Stimulated activated CD4-positive, alpha-beta T cell treated with anti-CD3 and anti-CD28 coated beads, Interleukin-2, amount 100 ng/mL, for 24 hours (primary cell): ENCODE data around the gene NSMF.
A peak's percentile ranks its signal among the peaks of the same experiment; 100 is the strongest.

Source experiments
- DNase-seq, 2 donors: peaks; one replicate each; pipeline ENCODE4 v3.0.0-alpha.2; 2020

The NSMF gene

DNA sequence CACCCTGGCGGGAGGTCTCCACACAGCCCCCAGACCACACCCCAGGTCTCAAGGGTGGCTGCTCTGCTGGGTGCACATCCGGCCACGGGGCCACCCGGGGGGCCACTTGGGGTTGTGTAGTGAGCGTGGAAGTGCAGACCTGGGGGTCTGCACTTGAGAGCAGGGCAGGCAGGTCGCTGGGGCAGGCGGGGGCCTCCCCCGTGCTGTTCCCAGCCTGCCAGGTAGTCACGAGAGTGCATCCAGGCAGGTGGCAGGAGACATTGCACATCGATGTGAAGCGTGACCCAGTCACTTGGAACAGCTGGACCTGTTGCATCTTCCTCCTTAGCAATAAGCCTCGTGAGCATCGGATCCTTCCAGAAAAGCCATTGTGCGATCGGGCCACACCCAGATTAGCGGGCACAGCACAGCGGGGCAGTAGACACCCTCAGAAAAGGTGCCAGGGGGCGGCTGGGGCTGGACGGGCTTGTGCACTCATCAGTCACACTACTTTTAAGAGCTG, 13.2 kb downstream of the NSMF start:
- no peak for DNase-seq

- DNase-seq, result peak; percentile 91 to 92
Measured at GRCh38 chr9:137445275-137445807, 13.8 kb downstream of the NSMF start.

DNA sequence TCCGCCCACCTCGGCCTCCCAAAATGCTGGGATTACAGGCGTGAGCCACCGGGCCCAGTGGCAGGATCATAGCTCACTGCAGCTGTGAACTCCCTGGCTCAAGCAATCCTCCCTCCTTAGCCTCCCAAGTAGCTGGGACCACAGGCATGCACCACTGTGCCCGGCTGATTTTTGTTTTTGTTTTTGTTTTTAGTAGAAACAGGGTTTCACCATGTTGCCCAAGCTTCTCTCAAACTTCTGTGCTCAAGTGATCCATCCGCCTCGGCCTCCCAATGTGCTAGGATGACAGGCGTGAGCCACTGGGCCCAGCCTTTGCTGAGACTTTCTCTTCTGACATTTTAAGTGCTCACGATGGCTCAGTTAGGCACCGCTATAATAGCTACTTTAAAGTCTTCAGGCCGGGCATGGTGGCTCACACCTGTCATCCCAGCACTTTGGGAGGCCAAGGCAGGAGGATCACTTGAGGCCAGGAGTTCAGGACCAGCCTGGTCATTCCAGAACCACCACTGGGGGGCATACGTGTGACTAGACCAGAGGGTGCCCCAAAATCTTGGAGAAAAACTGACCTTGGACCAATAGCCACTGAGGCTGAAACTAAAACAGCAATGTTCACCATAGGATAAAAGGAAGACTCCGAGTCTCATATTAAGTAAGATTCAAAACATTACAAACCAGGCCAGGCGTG, 14.9 kb downstream of the NSMF start:
- no peak for DNase-seq

GRCh38 chr9:137441935-137442321, 17.2 kb downstream of the NSMF start:
- DNase-seq, result no peak

- no peak for DNase-seq
Measured at GRCh38 chr9:137441289-137441934, 17.7 kb downstream of the NSMF start, which contains the start of gene ENTPD8. Gene ENTPD8, minus strand, starts transcription at chr9:137441357. Its CDS starts 3,072 bp downstream, at chr9:137438285.

DNA sequence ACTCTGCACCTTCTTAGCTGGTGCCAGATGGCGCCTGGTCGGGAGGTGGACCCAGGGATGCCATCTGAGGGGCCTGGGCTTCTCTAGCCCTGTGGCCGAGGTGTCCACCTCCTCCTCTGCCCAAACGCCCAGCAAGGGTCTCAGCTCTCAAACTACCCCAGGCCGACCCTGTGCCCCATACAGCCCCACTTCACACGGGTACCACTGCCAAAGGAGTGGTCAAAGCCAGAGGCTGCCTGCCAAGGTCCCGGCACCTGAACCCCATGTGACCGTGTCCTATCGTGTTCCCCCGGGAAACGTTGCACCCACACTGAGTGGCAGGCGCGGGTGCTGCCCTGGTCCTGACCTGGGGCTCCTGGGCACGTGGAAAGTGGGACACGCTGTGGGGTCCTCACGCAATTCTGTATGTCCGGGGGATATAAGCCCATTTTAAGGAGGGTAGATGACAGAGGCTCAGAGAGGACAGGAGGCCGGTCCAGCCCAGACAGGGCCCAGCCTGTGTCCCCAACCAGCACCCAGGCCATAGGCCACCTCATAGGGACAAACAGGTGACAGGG, 19.9 kb downstream of the NSMF start:
- no peak for DNase-seq

- DNase-seq, result no peak
Measured at GRCh38 chr9:137438591-137439157, 20.5 kb downstream of the NSMF start.

GRCh38 chr9:137437691-137438590, 21.2 kb downstream of the NSMF start:
- no peak for DNase-seq

DNA sequence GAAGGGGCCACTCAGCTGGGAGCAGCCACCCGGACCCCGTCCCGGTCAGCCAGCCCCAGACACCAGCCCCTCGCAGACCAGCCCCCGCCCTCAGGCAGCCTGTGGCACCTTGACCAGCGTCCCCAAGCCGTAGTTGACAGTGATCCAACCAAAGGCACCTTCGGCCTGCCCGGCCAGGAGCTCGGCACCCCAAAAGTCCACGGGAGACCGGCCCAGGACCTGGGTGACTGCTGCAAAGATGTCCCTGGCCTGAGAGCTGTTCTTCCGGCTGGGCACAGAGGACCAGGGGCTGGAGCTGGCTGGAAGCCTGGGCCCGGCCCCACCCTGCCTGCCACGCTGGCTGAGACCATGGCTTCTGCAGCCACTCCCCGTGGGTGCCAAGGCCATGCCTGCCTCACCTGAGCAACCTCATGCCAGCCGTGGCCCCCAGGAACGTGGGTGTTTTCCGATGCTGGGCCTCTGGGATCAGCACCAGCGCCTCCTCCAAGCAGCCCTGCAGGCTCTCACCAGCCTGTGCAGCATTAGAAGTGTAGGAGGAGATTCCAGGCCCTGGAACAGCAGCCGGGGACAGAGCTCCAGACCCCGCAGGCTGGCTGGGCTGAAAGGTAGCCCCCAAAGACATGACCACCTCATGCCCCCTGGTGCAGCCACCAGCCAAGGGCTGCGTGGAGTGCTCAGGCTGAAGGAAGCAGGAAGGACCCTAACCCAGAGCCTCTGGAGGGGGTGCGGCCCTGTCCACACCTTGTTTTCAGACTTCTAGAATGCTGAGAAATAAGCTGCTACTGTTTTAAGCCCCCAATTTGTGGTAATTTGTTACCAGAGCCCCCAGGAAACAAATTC, 22.2 kb downstream of the NSMF start:
- DNase-seq, result no peak

DNA sequence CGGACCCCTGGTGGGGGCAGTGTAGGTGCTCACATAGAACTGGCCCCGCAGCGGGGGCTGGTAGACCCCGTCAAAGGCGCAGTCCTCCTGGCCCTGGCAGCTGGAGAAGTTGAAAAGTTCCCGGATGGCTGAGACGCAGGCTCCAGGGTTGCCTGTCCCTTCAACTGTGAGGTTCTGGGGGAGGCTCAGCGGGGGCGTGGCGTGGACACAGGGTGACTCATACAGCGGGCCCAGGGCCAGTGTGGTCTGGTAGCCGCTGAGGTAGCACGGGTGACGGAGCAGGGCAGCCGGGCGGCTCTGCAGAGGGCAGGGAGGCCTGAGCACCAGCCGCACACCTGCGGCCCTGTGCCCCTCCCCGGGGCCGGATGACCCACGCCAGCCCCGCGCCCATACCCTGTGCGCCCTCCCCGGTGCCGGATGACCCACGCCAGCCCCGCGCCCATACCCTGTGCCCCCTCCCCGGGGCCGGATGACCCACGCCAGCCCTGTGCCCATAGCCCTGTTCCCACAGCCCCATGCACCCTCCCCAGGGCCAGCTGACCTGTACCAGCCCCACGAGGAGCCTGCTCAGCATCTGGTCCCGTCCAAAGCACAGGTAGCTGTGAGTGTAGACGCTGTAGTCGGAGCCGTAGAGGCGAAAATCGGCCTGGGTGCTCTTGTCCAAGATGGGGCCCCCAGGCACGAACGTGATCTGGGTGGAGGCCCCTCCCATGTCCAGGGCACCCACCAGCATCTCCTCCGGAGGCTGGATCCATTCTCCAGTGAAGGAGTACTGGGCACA, 23.0 kb downstream of the NSMF start:
- no peak for DNase-seq

DNA sequence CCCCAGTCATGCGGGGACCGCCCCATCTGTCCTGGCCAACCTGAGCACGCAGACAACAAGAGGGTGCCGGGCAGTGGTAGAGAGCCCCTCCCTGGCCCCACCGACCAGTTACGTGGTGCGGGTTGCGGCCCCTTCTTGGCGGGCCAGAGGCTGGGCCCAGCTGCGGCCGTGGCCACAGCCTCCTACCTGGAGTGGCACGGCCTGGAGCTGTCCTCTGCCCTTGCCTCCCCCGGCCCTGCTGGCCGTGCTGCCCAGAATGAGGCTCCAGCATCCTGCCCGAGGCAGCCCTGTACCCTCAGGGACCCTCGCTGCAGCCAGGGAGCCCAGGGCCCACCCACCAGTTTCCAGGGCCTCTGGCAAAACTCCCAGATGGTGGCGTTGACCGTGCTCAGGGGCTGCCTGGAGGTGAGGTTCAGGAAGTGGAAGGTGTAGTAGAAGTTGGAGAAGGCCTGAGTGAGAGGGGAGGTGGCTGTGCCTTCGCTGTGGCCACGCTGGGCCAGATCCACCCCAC, 23.7 kb downstream of the NSMF start:
- no peak for DNase-seq

DNA sequence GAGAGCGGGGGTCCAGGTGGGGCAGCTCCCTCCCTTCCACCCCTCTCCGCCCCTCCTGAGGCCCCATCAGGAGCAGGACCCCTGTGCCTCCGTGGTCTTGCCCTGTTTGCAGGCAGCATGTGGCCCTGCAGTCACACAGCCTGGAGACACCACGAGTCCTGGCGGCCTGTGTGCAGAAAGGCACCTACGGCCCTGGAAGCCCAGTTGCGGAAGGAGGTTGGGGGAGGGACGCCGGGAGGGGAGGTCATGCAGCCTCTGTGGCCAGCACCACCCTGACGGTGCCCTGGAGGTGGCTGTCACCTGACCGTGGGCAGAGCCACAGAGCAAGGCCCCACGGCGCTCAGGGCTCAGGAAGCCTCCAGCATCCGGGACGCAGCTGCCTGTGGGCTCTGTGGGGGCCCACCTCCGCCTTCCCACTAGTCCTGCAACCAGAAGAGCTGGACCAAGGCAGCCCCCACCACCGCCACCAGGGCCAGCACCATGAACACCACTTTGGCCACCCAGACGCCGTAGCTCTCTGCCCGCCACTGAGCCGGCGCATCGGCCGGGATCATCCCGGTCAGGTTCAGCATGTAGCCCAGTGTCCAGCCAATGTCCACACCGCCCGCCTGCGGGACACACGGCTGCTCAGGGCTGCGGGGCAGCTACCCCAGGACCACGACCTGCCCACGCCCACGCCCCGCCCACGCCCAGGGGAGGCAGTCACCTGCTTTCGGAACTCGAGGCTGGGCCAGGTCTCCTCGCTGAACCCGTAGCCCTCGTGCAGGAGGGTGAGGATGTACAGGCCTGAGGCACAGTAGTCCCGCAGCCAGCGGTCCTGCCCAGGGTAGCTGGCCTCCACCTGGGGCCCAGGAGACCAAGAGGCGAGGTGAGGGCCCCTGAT, 24.4 kb downstream of the NSMF start:
- DNase-seq, result no peak

DNA sequence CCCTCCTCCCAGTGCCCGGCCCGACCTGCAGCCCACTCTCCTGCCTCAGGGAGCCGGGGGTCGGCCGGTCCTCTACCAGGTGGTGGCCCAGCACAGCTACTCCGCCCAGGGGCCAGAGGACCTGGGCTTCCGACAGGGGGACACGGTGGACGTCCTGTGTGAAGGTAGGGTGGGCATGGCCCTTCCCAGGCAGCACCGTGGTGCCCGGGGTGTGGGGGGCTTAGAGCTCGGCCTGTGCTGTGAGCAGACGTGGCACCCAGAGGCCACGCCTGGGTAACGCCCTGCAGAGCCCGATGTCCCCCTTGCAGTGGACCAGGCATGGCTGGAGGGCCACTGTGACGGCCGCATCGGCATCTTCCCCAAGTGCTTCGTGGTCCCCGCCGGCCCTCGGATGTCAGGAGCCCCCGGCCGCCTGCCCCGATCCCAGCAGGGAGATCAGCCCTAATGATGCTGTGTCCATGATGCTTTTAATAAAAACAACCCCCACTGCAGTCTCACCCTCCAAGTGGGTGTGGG, 25.2 kb downstream of the NSMF start:
- DNase-seq, result no peak

DNA sequence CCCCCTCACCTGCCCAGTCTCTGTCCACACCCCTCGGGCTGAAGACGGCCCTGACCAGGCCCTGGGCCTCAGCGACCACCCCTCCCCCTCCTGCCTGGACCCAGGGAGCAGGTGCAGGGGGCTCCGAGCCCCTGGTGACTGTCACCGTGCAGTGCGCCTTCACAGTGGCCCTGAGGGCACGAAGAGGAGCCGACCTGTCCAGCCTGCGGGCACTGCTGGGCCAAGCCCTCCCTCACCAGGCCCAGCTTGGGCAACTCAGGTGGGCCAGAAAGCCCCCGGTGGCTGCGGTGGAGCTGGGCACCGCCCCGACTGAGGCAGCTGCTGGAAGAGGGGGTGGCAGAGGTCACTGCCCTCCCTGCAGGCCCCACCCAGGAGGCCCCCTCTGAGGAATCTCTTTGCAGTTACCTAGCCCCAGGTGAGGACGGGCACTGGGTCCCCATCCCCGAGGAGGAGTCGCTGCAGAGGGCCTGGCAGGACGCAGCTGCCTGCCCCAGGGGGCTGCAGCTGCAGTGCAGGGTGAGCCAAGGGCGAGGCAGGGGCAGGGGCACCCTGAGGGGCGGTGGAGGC, 25.7 kb downstream of the NSMF start:
- no peak for DNase-seq

GRCh38 chr9:137432687-137433348, 26.3 kb downstream of the NSMF start:
- DNase-seq, result no peak

DNA sequence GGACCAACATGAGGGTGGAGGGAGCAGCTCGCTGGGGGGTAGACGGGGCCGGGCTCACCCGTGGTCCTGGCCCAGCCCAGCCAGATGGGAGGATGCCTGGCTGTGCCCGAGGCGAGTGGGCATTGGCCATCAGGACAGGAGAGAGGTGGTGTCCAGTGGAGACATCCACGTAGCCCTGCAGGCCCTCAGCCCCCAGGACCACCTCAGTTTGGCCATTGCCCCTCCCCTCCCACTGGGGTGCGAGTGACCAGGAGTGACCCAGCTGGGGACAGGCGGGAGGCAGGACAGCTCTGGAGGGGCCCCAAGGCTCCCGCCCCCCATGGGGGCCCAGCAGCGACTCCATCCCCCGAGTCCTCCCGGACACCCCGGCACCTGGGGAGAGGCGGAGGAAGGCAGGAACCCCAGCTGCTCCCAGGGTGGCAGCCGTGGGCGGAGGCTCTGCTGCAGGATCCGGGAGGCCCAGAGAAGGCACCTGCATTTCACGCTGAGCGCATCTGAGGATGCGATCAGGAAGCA, 27.7 kb downstream of the NSMF start:
- DNase-seq, result no peak

- no peak for DNase-seq
Measured at GRCh38 chr9:137430723-137431415, 28.3 kb downstream of the NSMF start.
